Stomach smooth muscle (tissue), 2 donors: ENCODE results near the gene CCNL2.
"Not testable (repeated sequence)": the region's sequence is repeated elsewhere in the genome, so short reads cannot be mapped to it uniquely, and the experiment has no call there.

Experiments
- H3K27ac ChIP-seq: one replicate; pipeline ENCODE4 v1.7.0; 2013; ENCODE audit warnings: mild to moderate bottlenecking, low read length, inconsistent platforms
- H3K27me3 ChIP-seq, 2 donors: one replicate each; pipeline ENCODE4 v1.7.0; 2013; ENCODE audit warnings: low read length in 2 of 2; ENCODE audit not compliant: insufficient read depth in 2 of 2, control insufficient read depth in 1 of 2
- H3K36me3 ChIP-seq, 2 donors: one replicate each; pipeline ENCODE4 v1.7.0; 2013; ENCODE audit warnings: low read length in 2 of 2; ENCODE audit not compliant: control insufficient read depth in 2 of 2, insufficient read depth in 2 of 2
- H3K4me1 ChIP-seq: one replicate; pipeline ENCODE4 v1.7.0; 2013; ENCODE audit warnings: low read length; ENCODE audit not compliant: control insufficient read depth, insufficient read depth
- H3K4me3 ChIP-seq, 2 donors: one replicate each; pipeline ENCODE4 v1.7.0; 2013; ENCODE audit warnings: low read length in 2 of 2
- H3K9ac ChIP-seq, 2 donors: one replicate each; pipeline ENCODE4 v1.7.0; 2013; ENCODE audit warnings: low read length in 2 of 2, mild to moderate bottlenecking in 1 of 2
- H3K9me3 ChIP-seq, 2 donors: one replicate each; pipeline ENCODE4 v1.7.0; 2013; ENCODE audit warnings: low read length in 2 of 2; ENCODE audit not compliant: control insufficient read depth in 2 of 2
- donor health status: healthy.
- donor health status: Pancreatic carcinoma.

CCNL2 gene

GRCh38 chr1:1395166-1395565 is 4.0 kb downstream of the CCNL2 start:
- Histone ChIP-seq H3K36me3 (peaks cover 54 to 60% of the 10 kb centered on the region in 2 donors), H3K9ac (no peak overlapping the region), H3K9me3 (no peaks in the 10 kb centered on the region), H3K4me1 (peaks cover 28% of the 10 kb centered on the region), H3K4me3 (no peak overlapping the region), H3K27ac (no peak overlapping the region), H3K27me3 (no peaks in the 10 kb centered on the region)

- Histone ChIP-seq H3K27me3 (no peaks in the 10 kb centered on the region), H3K36me3 (peaks cover 62 to 70% of the 10 kb centered on the region in 2 donors), H3K4me1 (peaks cover 20% of the 10 kb centered on the region), H3K27ac (no peak overlapping the region), H3K9ac (no peak overlapping the region), H3K9me3 (no peaks in the 10 kb centered on the region), H3K4me3 (no peak overlapping the region)
Measured at GRCh38 chr1:1394116-1394515, 5.0 kb downstream of the CCNL2 start.

- Histone ChIP-seq H3K36me3 (peaks cover 62 to 71% of the 10 kb centered on the region in 2 donors), H3K4me3 (no peak overlapping the region), H3K4me1 (peaks cover 19% of the 10 kb centered on the region), H3K9ac (no peak overlapping the region), H3K27me3 (no peaks in the 10 kb centered on the region), H3K27ac (no peak overlapping the region), H3K9me3 (no peaks in the 10 kb centered on the region)
Measured at GRCh38 chr1:1393428-1393827, 5.7 kb downstream of the CCNL2 start.

GRCh38 chr1:1393014-1393413 is 6.1 kb downstream of the CCNL2 start:
- no peaks in the 10 kb centered on the region for H3K27me3 ChIP-seq

GRCh38 chr1:1391225-1391624 is 7.9 kb downstream of the CCNL2 start:
- no peaks in the 10 kb centered on the region for H3K9me3 ChIP-seq
- no peak overlapping the region for H3K27ac ChIP-seq
- peaks cover 7% of the 10 kb centered on the region for H3K4me1 ChIP-seq
- H3K36me3 ChIP-seq = peaks cover 71 to 80% of the 10 kb centered on the region in 2 donors
- H3K9ac ChIP-seq = no peak overlapping the region
- no peak overlapping the region for H3K4me3 ChIP-seq
- no peaks in the 10 kb centered on the region for H3K27me3 ChIP-seq

More at GRCh38 chr1:1393014-1393413, 6.1 kb downstream of the CCNL2 start:
- Histone ChIP-seq H3K4me3 (no peak overlapping the region), H3K9me3 (no peaks in the 10 kb centered on the region), H3K27ac (no peak overlapping the region), H3K9ac (no peak overlapping the region), H3K36me3 (peaks cover 63 to 73% of the 10 kb centered on the region in 2 donors), H3K4me1 (peaks cover 14% of the 10 kb centered on the region)

- H3K36me3 ChIP-seq = peaks cover 76 to 85% of the 10 kb centered on the region in 2 donors
- H3K4me3 ChIP-seq = no peak overlapping the region
- no peak overlapping the region for H3K27ac ChIP-seq
Measured at GRCh38 chr1:1390675-1391074, 8.5 kb downstream of the CCNL2 start.

GRCh38 chr1:1388078-1388472 is 11.1 kb downstream of the CCNL2 start:
- Histone ChIP-seq H3K27me3 (no peaks in the 10 kb centered on the region), H3K4me1 (no peaks in the 10 kb centered on the region), H3K9ac (no peak overlapping the region), H3K36me3 (peaks cover 59 to 62% of the 10 kb centered on the region in 2 donors), H3K4me3 (no peak overlapping the region), H3K27ac (no peak overlapping the region), H3K9me3 (no peaks in the 10 kb centered on the region)

More at GRCh38 chr1:1390675-1391074, 8.5 kb downstream of the CCNL2 start:
- no peaks in the 10 kb centered on the region for H3K27me3 ChIP-seq
- H3K4me1 ChIP-seq = peaks cover 6% of the 10 kb centered on the region
- H3K9me3 ChIP-seq = no peaks in the 10 kb centered on the region
- no peak overlapping the region for H3K9ac ChIP-seq

GRCh38 chr1:1387098-1388077 is 11.7 kb downstream of the CCNL2 start:
- H3K27ac ChIP-seq = no peak overlapping the region
- H3K4me1 ChIP-seq = no peaks in the 10 kb centered on the region
- H3K4me3 ChIP-seq = no peak overlapping the region
- H3K9ac ChIP-seq = no peak overlapping the region
- no peaks in the 10 kb centered on the region for H3K9me3 ChIP-seq
- peaks cover 52 to 56% of the 10 kb centered on the region in 2 donors for H3K36me3 ChIP-seq
- no peaks in the 10 kb centered on the region for H3K27me3 ChIP-seq

GRCh38 chr1:1385931-1386330 is 13.2 kb downstream of the CCNL2 start:
- H3K27me3 ChIP-seq = no peaks in the 10 kb centered on the region
- peaks cover 43 to 44% of the 10 kb centered on the region in 2 donors for H3K36me3 ChIP-seq
- no peak overlapping the region for H3K9ac ChIP-seq
- H3K9me3 ChIP-seq = no peaks in the 10 kb centered on the region
- H3K27ac ChIP-seq = no peak overlapping the region
- H3K4me1 ChIP-seq = no peaks in the 10 kb centered on the region
- no peak overlapping the region for H3K4me3 ChIP-seq

GRCh38 chr1:1385339-1385738 is 13.8 kb downstream of the CCNL2 start:
- H3K4me1 ChIP-seq, H3K9ac ChIP-seq, H3K27ac ChIP-seq, H3K4me3 ChIP-seq, H3K9me3 ChIP-seq, H3K27me3 ChIP-seq: not testable (repeated sequence)
- peaks cover 38% of the 10 kb centered on the region in 2 donors for H3K36me3 ChIP-seq

- Histone ChIP-seq H3K4me1 (no peaks in the 10 kb centered on the region), H3K27ac (no peak overlapping the region), H3K9me3 (no peaks in the 10 kb centered on the region), H3K4me3 (no peak overlapping the region), H3K27me3 (no peaks in the 10 kb centered on the region), H3K36me3 (peaks cover 6 to 11% of the 10 kb centered on the region in 2 donors), H3K9ac (no peak overlapping the region)
Measured at GRCh38 chr1:1381294-1381693, 17.8 kb downstream of the CCNL2 start.
